ENCODE measurements around the gene POC1A.
A peak's percentile ranks its signal among the peaks of the same experiment; 100 is the strongest.

POC1A gene

GRCh38 chr3:52154135-52155094 lies at the start of gene POC1A:
POC1A (minus strand) TSS chr3:52154423; CDS start chr3:52154372, 51 bp downstream.
- DNase-seq (ENCODE audit: low read depth), result peak; percentile 74

GRCh38 chr3:52203701-52204100 lies 49.5 kb upstream of the POC1A start:
- DNase-seq (ENCODE audit: low read depth), result no peak

GRCh38 chr3:52202384-52203077 lies 48.3 kb upstream of the POC1A start:
- DNase-seq (ENCODE audit: low read depth), result no peak

DNA sequence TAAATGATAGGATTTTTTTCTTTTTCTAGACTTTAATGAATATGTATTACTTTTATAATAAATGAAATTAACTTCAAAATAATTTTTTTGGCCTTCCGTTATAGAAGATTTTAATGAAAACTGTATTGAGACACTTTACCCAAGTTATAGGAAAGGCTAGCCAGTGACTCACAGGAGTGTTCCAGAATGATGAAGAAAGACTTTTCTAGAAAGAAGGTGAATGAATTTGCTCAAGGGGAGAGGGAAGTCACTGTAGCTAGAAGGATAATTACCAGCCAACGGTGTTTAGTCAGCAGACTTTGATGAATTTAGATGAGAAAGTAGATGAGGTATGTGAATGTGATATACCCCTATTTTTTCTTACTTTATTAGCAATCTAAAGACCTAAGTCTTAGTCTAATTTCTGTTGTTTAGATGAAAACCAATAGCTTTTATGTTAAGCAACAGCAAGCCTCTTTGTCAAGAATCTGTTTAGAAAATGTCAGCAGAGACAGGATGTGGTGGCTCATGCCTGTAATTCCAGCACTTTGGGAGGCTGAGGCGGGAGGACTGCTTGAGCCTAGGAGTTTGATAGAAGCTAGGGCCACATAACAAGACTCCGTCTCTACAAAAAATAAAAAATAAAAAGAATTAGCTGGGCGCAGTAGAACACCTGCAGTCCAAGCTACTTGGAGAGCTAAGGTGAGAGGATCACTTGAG lies 46.9 kb upstream of the POC1A start:
- no peak for DNase-seq (ENCODE audit: low read depth)

DNA sequence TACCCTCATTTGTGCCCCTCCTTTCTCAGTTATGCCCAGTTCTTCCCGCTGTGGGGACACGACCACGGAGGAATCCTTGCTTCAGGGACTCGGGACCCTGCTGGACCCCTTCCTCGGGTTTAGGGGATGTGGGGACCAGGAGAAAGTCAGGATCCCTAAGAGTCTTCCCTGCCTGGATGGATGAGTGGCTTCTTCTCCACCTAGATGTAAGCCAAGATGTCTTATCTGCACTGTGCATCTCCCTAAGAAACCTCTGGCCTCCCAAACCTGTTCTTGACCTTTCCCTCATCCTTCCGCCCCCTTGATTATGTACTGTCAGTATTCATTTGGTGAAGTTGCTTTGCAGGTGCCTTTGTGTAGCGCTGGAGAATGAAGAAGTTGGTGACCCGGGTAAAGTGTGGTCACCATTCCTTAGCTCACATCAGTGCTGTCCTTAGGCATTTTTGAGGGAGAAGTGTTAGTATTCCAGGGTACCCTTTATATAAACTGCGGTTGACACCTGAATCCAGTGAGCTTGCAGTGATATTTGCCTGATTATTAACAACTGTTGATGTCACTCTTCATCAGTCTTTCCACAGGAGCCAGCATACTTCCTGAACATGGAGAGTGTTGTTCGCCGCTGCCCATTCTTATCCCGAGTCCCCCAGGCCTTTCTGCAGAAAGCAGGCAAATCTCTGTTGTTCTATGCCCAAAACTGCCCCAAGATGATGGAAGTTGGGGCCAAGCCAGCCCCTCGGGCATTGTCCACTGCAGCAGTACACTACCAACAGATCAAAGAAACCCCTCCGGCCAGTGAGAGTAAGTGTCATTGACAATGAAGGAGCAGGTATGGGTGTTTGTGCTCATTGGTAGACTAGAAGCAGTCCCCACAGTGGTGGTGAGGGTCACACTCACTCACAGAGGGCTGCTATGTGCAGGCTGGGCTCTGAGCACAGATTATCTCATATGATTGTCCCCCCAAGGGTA lies 44.7 kb upstream of the POC1A start:
- no peak for DNase-seq (ENCODE audit: low read depth)

GRCh38 chr3:52197842-52198625 lies 43.8 kb upstream of the POC1A start, which contains the start of gene ALAS1:
ALAS1 (plus strand) TSS chr3:52198160; CDS start chr3:52199242, 1,082 bp downstream.
- DNase-seq (ENCODE audit: low read depth), result peak; percentile 89

- DNase-seq (ENCODE audit: low read depth), result no peak
Observed at GRCh38 chr3:52197499-52197841, 43.2 kb upstream of the POC1A start.

GRCh38 chr3:52196977-52197376 lies 42.8 kb upstream of the POC1A start:
- DNase-seq (ENCODE audit: low read depth), result no peak

DNA sequence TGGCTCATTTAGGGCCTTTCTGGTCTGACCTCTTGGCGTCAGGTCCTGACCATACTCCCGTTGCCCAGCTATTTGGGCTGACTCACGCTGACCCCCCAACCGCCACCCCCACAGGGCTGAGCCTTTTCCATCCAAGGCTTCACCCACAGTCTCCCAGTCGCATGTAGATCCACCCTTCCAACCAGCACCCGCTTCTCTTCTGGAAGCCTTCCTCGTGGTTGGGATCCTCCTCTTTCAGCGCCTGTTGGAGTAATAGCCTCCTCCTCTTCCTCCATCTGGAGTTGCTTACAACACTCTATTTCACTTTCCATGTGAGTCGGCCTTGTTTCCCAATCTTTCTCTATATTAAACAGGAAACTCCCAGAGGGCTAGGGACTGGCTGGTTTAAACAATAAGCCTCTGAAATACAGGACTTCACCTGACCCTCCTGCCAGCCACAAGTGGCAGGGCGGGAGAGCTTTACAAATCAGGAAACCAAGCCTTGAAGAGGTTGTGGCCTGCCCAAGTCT lies 41.7 kb upstream of the POC1A start:
- DNase-seq (ENCODE audit: low read depth), result no peak

DNA sequence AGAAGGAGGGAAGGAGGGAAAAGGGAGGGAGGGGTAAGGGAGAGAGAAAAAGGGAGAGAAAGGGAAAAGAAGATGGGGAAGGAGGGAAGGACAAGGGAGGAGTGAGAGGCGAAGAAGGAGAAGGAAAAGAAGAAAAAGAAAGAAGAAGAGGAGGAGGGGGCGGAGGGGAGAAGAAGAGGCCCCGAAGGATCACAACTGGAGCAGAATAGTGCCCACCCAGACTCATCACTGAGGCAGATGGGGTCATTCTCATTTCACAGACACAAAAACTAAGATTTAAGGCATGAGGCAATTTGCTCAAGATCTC lies 41.0 kb upstream of the POC1A start:
- DNase-seq (ENCODE audit: low read depth), result no peak

DNA sequence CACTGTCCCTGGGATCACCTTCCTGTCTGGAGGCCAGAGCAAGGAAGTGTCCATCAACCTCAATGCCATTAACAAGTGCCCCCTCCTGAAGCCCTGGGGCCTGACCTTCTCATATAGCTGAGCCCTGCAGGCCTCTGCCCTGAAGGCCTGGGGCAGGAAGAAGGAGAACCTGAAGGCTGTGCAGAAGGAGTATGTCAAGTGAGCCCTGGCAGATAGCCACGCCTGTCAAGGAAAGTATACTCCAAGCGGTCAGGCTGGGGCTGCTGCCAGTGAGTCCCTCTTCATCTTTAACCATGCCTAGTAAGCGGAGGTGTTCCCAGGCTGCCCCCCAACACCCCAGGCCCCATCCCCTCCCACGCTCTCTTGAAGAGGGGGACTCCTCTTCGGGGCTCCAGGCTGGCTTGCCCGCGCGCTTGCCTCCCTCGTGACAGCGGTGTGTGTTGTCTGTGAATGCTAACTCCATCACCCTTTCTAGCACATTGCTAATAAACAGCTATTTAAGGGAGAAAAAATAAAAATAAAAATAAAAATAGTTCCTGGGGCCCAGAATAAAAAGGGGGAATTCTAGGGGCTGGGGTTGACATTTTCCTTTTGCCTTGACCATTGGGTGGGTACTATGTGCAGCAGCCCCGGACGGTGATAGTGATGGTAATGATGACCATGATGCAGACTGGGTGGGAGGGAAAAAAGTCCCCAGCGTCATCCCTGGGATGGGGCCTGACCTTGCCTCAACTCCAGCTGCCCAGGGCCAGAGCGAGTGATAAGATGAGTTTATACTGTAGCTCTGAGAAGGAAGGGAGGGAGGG lies 40.5 kb upstream of the POC1A start:
- no peak for DNase-seq (ENCODE audit: low read depth)

DNA sequence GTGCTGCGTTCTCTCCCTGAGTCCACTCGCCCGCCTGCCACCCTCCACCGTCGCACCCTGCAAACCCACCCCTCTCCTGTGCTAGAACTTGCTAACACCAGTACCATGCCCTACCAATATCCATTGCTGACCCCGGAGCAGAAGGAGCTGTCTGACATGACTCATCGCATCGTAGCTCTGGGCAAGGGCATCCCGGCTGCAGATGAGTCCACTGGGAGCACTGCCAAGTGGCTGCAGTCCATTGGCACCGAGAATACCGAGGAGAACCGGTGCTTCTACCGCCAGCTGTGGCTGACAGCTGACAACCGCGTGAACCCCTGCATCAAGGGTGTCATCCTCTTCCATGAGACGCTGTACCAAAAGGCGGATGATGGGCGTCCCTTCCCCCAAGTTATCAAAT lies 38.8 kb upstream of the POC1A start:
- DNase-seq (ENCODE audit: low read depth), result no peak

GRCh38 chr3:52191663-52192062 lies 37.4 kb upstream of the POC1A start:
- DNase-seq (ENCODE audit: low read depth), result no peak

DNA sequence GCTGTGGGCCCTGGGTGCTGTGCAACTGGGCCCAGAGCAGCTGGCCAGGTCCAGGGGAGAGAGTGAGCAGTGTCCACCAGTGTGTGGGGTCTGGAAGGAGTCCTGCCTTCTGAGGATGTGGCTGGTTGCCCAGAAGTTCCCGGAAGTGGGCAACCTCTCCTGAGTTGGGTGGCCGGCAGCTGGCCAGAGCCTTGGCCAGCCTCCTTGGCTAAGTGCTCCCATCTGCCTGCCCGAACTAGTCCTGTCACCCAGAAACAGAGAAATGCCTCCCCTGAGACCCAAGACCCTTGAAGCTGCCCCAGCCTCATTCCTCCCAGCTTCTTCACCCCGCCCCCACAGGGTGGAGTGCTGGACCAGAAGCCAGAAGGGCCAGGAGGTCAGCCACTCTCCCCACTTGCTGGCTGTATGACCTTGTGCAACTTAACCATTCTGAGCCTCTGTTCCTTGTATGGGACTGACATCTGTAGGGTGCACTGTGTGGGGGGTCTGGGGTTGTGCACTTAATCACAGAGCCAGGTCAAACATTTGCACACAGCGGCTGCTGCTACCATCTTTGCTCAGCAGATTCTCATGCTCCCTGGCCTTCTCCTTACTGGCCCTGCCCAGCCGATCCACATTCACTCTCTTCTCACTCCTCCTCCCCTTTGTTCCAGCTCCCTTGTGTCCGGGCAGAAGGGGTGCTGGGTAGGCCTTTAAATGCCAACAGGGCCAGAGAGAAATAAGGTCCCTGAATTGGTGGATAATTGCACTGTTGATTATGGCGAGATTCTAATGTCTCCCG lies 36.3 kb upstream of the POC1A start:
- DNase-seq (ENCODE audit: low read depth), result no peak

DNA sequence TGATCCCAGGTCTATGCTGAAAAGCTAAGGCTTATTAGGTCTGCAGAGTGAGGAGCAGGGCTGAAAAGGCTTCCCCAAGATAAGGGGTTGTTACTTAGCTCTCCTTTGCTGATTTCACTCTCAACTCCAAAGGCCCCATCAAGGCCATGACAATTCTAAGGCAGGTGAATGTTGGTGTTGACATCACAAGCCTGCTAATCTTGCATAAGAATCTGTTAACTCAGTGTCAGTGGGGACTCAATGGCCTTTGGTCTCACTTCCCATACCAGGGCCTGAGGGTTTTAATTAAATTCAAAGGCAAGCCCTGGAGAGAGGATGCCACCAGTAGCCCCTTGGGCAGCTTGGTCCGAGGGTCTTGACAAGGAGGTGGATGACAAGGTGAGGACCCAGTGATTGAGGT lies 34.3 kb upstream of the POC1A start:
- no peak for DNase-seq (ENCODE audit: low read depth)

DNA sequence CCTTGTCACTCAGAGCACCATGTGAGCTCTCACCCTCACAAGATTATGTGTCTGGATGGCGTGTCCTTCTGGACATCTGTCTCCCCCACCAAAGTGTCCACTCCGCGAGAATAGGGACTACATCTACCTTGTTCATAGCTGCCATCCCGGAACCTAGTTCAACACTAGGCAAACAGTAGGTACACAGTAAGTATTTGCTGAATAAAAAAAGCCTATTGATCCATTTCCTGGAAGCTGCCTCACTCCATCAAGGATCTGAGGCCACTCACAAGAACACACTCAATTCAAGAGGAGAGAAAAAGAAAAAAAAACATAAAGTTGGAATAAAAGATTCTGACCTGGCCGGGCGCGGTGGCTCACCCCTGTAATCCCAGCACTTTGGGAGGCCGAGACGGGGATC lies 32.5 kb upstream of the POC1A start:
- no peak for DNase-seq (ENCODE audit: low read depth)

DNA sequence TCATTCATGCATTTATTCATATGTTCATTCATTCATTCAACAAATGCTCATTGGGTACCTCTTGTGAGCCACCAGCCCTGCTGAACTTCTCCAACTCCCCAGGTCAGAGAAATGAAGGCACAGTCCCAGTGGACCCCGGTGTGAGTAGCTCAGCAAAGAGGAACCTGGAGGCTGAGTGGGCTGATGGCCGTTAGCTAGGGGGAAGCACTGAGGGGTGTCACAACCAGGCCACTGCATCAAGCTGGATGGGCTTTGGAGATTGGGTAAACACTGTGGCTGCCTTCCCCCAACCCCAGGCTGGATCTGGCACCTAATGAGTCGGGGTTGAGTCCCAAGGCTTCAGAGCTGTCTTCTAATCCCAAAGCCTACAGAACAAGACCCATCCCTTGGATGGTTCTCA lies 31.6 kb upstream of the POC1A start:
- DNase-seq (ENCODE audit: low read depth), result no peak

DNA sequence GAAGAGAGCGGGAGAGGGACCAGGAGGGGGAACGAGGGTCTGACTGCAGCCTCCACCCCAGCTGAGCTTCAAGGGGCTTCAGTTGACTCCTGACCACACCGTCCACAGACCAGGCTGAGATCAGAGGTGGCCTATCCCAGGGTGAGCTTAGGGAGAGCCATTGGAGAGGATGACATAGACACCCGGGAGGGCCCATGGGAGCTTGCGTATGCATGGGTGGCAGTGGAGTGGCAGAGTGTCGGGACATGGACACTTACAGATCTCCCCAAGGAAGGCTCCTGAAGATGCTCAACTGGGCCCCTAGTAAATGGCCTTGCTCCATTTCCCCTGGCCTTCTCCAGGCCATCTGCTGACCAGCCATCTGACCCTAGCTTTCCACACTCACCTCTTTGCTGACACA lies 31.1 kb upstream of the POC1A start:
- no peak for DNase-seq (ENCODE audit: low read depth)

DNA sequence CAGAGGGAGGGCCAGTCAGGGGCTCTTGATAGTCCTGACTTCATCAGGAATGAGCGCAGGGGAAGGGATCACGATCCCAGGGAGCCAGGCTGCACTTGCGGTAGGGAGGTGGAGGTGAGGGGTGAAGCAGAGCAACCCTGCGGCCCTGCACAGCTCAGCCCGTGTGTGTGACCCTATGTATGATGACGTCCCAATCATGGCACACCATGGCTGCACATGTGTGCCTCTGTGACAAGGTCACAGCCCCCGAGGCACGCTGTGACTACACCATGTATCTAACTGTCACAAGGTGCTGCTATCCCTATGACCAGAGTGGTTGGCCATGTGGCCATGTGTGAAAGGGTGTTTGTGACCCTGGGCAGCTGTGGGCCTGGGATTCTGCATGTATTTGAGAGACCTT lies 30.5 kb upstream of the POC1A start:
- DNase-seq (ENCODE audit: low read depth), result no peak

Data from stimulated activated CD8-positive, alpha-beta memory T cell treated with anti-CD3 and anti-CD28 coated beads, Interleukin-7, amount 100 ng/mL, for 24 hours (primary cell).